ENCODE results near the gene CHN2.

The CHN2 gene

GRCh38 chr7:29330136-29330535 is 135.6 kb downstream of the CHN2 start:
- peaks cover 55% of the 10 kb centered on the region for H3K36me3 Mint-ChIP-seq (ENCODE audit: low read depth)
- H3K4me1 Mint-ChIP-seq (ENCODE audit: low read depth) = peaks cover 86% of the 10 kb centered on the region
- no peaks in the 10 kb centered on the region for H3K27me3 Mint-ChIP-seq
- intact Hi-C loops (cut with micrococcal nuclease) = no loop called here
- H3K9me3 Mint-ChIP-seq = no peaks in the 10 kb centered on the region
- H3K4me3 Mint-ChIP-seq = peak overlapping the region; percentile 37
- H3K27ac Mint-ChIP-seq = peak overlapping the region; percentile 79

- peaks cover 84% of the 10 kb centered on the region for H3K4me1 Mint-ChIP-seq (ENCODE audit: low read depth)
- peaks cover 54% of the 10 kb centered on the region for H3K36me3 Mint-ChIP-seq (ENCODE audit: low read depth)
- intact Hi-C loops (cut with micrococcal nuclease) = no loop called here
- H3K4me3 Mint-ChIP-seq = no peak overlapping the region
- no peaks in the 10 kb centered on the region for H3K9me3 Mint-ChIP-seq
- H3K27me3 Mint-ChIP-seq = no peaks in the 10 kb centered on the region
- H3K27ac Mint-ChIP-seq = peak overlapping the region; percentile 79
These were observed 136.6 kb downstream of the CHN2 start for GRCh38 chr7:29331163-29331562.

- H3K9me3 Mint-ChIP-seq = no peaks in the 10 kb centered on the region
- H3K36me3 Mint-ChIP-seq (ENCODE audit: low read depth) = peaks cover 52% of the 10 kb centered on the region
- no peak overlapping the region for H3K4me3 Mint-ChIP-seq
- H3K4me1 Mint-ChIP-seq (ENCODE audit: low read depth) = peaks cover 84% of the 10 kb centered on the region
- peak overlapping the region; percentile 79 for H3K27ac Mint-ChIP-seq
- no peaks in the 10 kb centered on the region for H3K27me3 Mint-ChIP-seq
- intact Hi-C loops (cut with micrococcal nuclease) = no loop called here
These were observed 137.7 kb downstream of the CHN2 start for GRCh38 chr7:29332042-29332811.

GRCh38 chr7:29332875-29333855 is 138.6 kb downstream of the CHN2 start:
- H3K27ac Mint-ChIP-seq = peak overlapping the region; percentile 79
- intact Hi-C loops (cut with micrococcal nuclease) = no loop called here
- H3K27me3 Mint-ChIP-seq = no peaks in the 10 kb centered on the region
- peaks cover 82% of the 10 kb centered on the region for H3K4me1 Mint-ChIP-seq (ENCODE audit: low read depth)
- peaks cover 52% of the 10 kb centered on the region for H3K36me3 Mint-ChIP-seq (ENCODE audit: low read depth)
- H3K4me3 Mint-ChIP-seq = no peak overlapping the region
- no peaks in the 10 kb centered on the region for H3K9me3 Mint-ChIP-seq

- intact Hi-C loops (cut with micrococcal nuclease) = no loop called here
- Mint-ChIP-seq H3K36me3 (ENCODE audit: low read depth) (peaks cover 48% of the 10 kb centered on the region), H3K4me3 (no peak overlapping the region), H3K4me1 (ENCODE audit: low read depth) (peaks cover 65% of the 10 kb centered on the region), H3K9me3 (no peaks in the 10 kb centered on the region), H3K27me3 (no peaks in the 10 kb centered on the region), H3K27ac (peak overlapping the region; percentile 48)
These were observed 140.9 kb downstream of the CHN2 start for GRCh38 chr7:29335188-29336083.

- no peaks in the 10 kb centered on the region for H3K27me3 Mint-ChIP-seq
- intact Hi-C loops (cut with micrococcal nuclease) = no loop called here
- peaks cover 41% of the 10 kb centered on the region for H3K36me3 Mint-ChIP-seq (ENCODE audit: low read depth)
- H3K27ac Mint-ChIP-seq = peak overlapping the region; percentile 17
- no peaks in the 10 kb centered on the region for H3K9me3 Mint-ChIP-seq
- H3K4me1 Mint-ChIP-seq (ENCODE audit: low read depth) = peaks cover 52% of the 10 kb centered on the region
- H3K4me3 Mint-ChIP-seq = no peak overlapping the region
These were observed 143.1 kb downstream of the CHN2 start for GRCh38 chr7:29337546-29338116.

- Mint-ChIP-seq H3K27me3 (no peaks in the 10 kb centered on the region), H3K4me3 (no peak overlapping the region), H3K9me3 (no peaks in the 10 kb centered on the region), H3K36me3 (ENCODE audit: low read depth) (peaks cover 31% of the 10 kb centered on the region), H3K27ac (peak overlapping the region; percentile 61), H3K4me1 (ENCODE audit: low read depth) (peaks cover 34% of the 10 kb centered on the region)
- intact Hi-C loops (cut with micrococcal nuclease) = loop anchor here (5.0 to 10.0 kb wide), 4 partner anchors 53 to 226 kb away; partner anchors contain the start of gene CHN2
These were observed 146.1 kb downstream of the CHN2 start for GRCh38 chr7:29340696-29341095.

- intact Hi-C loops (cut with micrococcal nuclease) = loop anchor here (5.0 to 10.0 kb wide), 4 partner anchors 54 to 226 kb away; partner anchors contain the start of gene CHN2
- Mint-ChIP-seq H3K9me3 (no peaks in the 10 kb centered on the region), H3K27ac (peak overlapping the region; percentile 61), H3K36me3 (ENCODE audit: low read depth) (peaks cover 26% of the 10 kb centered on the region), H3K27me3 (no peaks in the 10 kb centered on the region), H3K4me3 (no peak overlapping the region), H3K4me1 (ENCODE audit: low read depth) (peaks cover 30% of the 10 kb centered on the region)
These were observed 146.6 kb downstream of the CHN2 start for GRCh38 chr7:29341156-29341555.

- intact Hi-C loops (cut with micrococcal nuclease) = loop anchor here (5.0 to 10.0 kb wide), 4 partner anchors 55 to 228 kb away; partner anchors contain the start of gene CHN2
- no peaks in the 10 kb centered on the region for H3K27me3 Mint-ChIP-seq
- peaks cover 27% of the 10 kb centered on the region for H3K36me3 Mint-ChIP-seq (ENCODE audit: low read depth)
- no peak overlapping the region for H3K27ac Mint-ChIP-seq
- H3K4me3 Mint-ChIP-seq = no peak overlapping the region
- H3K4me1 Mint-ChIP-seq (ENCODE audit: low read depth) = peaks cover 14% of the 10 kb centered on the region
- no peaks in the 10 kb centered on the region for H3K9me3 Mint-ChIP-seq
These were observed 148.2 kb downstream of the CHN2 start for GRCh38 chr7:29342761-29343160.

GRCh38 chr7:29343399-29343798 is 148.8 kb downstream of the CHN2 start:
- Mint-ChIP-seq H3K27me3 (no peaks in the 10 kb centered on the region), H3K27ac (no peak overlapping the region), H3K9me3 (no peaks in the 10 kb centered on the region), H3K36me3 (ENCODE audit: low read depth) (peaks cover 25% of the 10 kb centered on the region), H3K4me1 (ENCODE audit: low read depth) (peaks cover 12% of the 10 kb centered on the region), H3K4me3 (no peak overlapping the region)
- intact Hi-C loops (cut with micrococcal nuclease) = loop anchor here (5.0 to 10.0 kb wide), 4 partner anchors 56 to 229 kb away; partner anchors contain the start of gene CHN2

- Mint-ChIP-seq H3K27me3 (no peaks in the 10 kb centered on the region), H3K4me3 (no peak overlapping the region), H3K4me1 (ENCODE audit: low read depth) (peaks cover 12% of the 10 kb centered on the region), H3K36me3 (ENCODE audit: low read depth) (peaks cover 31% of the 10 kb centered on the region), H3K27ac (no peak overlapping the region), H3K9me3 (no peaks in the 10 kb centered on the region)
- intact Hi-C loops (cut with micrococcal nuclease) = loop anchor here (5.0 to 10.0 kb wide), 4 partner anchors 57 to 230 kb away; partner anchors contain the start of gene CHN2
These were observed 149.9 kb downstream of the CHN2 start for GRCh38 chr7:29344334-29344978.

- intact Hi-C loops (cut with micrococcal nuclease) = loop anchor here (5.0 to 10.0 kb wide), 3 partner anchors 111 to 423 kb away; no protein-coding TSS in a partner anchor
- H3K4me1 Mint-ChIP-seq (ENCODE audit: low read depth) = peaks cover 8% of the 10 kb centered on the region
- H3K9me3 Mint-ChIP-seq = no peaks in the 10 kb centered on the region
- no peak overlapping the region for H3K27ac Mint-ChIP-seq
- H3K4me3 Mint-ChIP-seq = no peak overlapping the region
- peaks cover 34% of the 10 kb centered on the region for H3K36me3 Mint-ChIP-seq (ENCODE audit: low read depth)
- no peaks in the 10 kb centered on the region for H3K27me3 Mint-ChIP-seq
These were observed 151.0 kb downstream of the CHN2 start for GRCh38 chr7:29345590-29345989.
